ENCODE results near the gene FAM149B1. TPM values are rescaled to one million over a fixed set of nuclear protein-coding genes. Genes with fewer than 3 reads are reported as not detected.

FAM149B1 gene
- total RNA-seq, 1 donor from 2014 or later, result 14.3 TPM

GRCh38 chr10:73220989-73221388 lies 53.1 kb downstream of the FAM149B1 start:
- H3K27me3 Mint-ChIP-seq (ENCODE audit: low read depth), result no peaks in the 10 kb centered on the region
- H3K4me1 Mint-ChIP-seq (ENCODE audit: low read depth), result peaks cover 15% of the 10 kb centered on the region
- DNase-seq (ENCODE audit: low spot score), result no peak
- intact Hi-C loops (cut with micrococcal nuclease), result no loop called here
- H3K27ac Mint-ChIP-seq, result no peak overlapping the region
- peaks cover 30% of the 10 kb centered on the region for H3K36me3 Mint-ChIP-seq (ENCODE audit: low read depth)
- H3K4me3 Mint-ChIP-seq (ENCODE audit: low read depth), result no peak overlapping the region
- no peaks in the 10 kb centered on the region for H3K9me3 Mint-ChIP-seq

GRCh38 chr10:73225518-73225917 lies 57.6 kb downstream of the FAM149B1 start:
- Mint-ChIP-seq H3K27me3 (ENCODE audit: low read depth) (no peaks in the 10 kb centered on the region), H3K4me1 (ENCODE audit: low read depth) (peaks cover 2% of the 10 kb centered on the region), H3K36me3 (ENCODE audit: low read depth) (peaks cover 10% of the 10 kb centered on the region), H3K4me3 (ENCODE audit: low read depth) (no peak overlapping the region), H3K27ac (no peak overlapping the region), H3K9me3 (no peaks in the 10 kb centered on the region)
- intact Hi-C loops (cut with micrococcal nuclease), result no loop called here
- DNase-seq (ENCODE audit: low spot score), result no peak

- no peaks in the 10 kb centered on the region for H3K27me3 Mint-ChIP-seq (ENCODE audit: low read depth)
- H3K9me3 Mint-ChIP-seq, result no peaks in the 10 kb centered on the region
- no peak for DNase-seq (ENCODE audit: low spot score)
- intact Hi-C loops (cut with micrococcal nuclease), result no loop called here
- H3K4me1 Mint-ChIP-seq (ENCODE audit: low read depth), result peaks cover 2% of the 10 kb centered on the region
- H3K36me3 Mint-ChIP-seq (ENCODE audit: low read depth), result peaks cover 19% of the 10 kb centered on the region
- H3K4me3 Mint-ChIP-seq (ENCODE audit: low read depth), result no peak overlapping the region
- H3K27ac Mint-ChIP-seq, result no peak overlapping the region
Measured at GRCh38 chr10:73226663-73227062, 58.7 kb downstream of the FAM149B1 start.

- Mint-ChIP-seq H3K9me3 (no peaks in the 10 kb centered on the region), H3K4me3 (ENCODE audit: low read depth) (no peak overlapping the region), H3K27me3 (ENCODE audit: low read depth) (no peaks in the 10 kb centered on the region), H3K27ac (no peak overlapping the region), H3K4me1 (ENCODE audit: low read depth) (peaks cover 2% of the 10 kb centered on the region), H3K36me3 (ENCODE audit: low read depth) (peaks cover 21% of the 10 kb centered on the region)
- DNase-seq (ENCODE audit: low spot score), result no peak
- intact Hi-C loops (cut with micrococcal nuclease), result no loop called here
Measured at GRCh38 chr10:73228247-73228646, 60.3 kb downstream of the FAM149B1 start.

GRCh38 chr10:73229567-73229966 lies 61.6 kb downstream of the FAM149B1 start:
- no peak for DNase-seq (ENCODE audit: low spot score)
- H3K9me3 Mint-ChIP-seq, result no peaks in the 10 kb centered on the region
- peaks cover 30% of the 10 kb centered on the region for H3K36me3 Mint-ChIP-seq (ENCODE audit: low read depth)
- H3K27ac Mint-ChIP-seq, result no peak overlapping the region
- H3K4me1 Mint-ChIP-seq (ENCODE audit: low read depth), result no peaks in the 10 kb centered on the region
- no peak overlapping the region for H3K4me3 Mint-ChIP-seq (ENCODE audit: low read depth)
- H3K27me3 Mint-ChIP-seq (ENCODE audit: low read depth), result no peaks in the 10 kb centered on the region
- intact Hi-C loops (cut with micrococcal nuclease), result no loop called here

DNA sequence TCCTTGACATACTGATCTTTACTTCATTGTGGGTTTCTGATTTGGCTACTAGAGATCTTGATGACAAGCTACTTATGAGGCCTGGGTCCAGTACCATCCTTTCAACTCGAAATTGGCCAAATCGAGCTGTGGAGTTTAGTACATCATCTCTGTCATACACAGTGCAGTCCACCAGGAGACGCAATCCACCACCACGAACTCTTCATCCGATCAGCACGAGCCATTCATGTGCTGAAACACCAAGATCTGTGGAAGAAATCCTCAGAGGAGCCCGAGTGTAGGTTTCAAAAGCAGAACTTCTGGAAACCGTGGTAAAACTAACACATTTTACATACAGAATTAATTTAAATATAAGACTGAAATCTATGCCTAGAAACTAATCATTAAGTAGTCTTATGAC lies 65.0 kb downstream of the FAM149B1 start:
- H3K4me1 Mint-ChIP-seq (ENCODE audit: low read depth), result no peaks in the 10 kb centered on the region
- H3K27ac Mint-ChIP-seq, result peak overlapping the region; percentile 35
- H3K9me3 Mint-ChIP-seq, result no peaks in the 10 kb centered on the region
- intact Hi-C loops (cut with micrococcal nuclease), result no loop called here
- H3K4me3 Mint-ChIP-seq (ENCODE audit: low read depth), result no peak overlapping the region
- no peak for DNase-seq (ENCODE audit: low spot score)
- H3K36me3 Mint-ChIP-seq (ENCODE audit: low read depth), result peaks cover 45% of the 10 kb centered on the region
- no peaks in the 10 kb centered on the region for H3K27me3 Mint-ChIP-seq (ENCODE audit: low read depth)

DNA sequence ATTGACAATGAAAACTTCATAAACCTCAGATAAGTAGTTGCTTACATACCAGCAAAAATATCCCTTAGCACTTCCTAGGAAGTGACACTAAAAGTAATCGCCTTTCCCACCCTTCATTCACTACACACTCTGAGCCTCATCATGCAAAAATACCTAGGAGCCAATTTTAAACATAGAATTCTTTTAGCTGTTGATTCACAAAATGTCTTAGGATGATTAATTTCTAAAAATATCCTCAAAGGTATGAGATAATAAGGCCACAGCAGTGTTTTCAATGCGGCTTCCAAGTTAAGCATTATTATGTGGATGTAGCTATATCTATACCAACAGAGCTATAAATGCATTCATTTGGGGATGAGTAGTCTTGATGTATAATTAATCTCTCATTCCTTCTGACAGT lies 66.0 kb downstream of the FAM149B1 start:
- Mint-ChIP-seq H3K9me3 (no peaks in the 10 kb centered on the region), H3K4me3 (ENCODE audit: low read depth) (no peak overlapping the region), H3K27me3 (ENCODE audit: low read depth) (no peaks in the 10 kb centered on the region), H3K27ac (no peak overlapping the region), H3K4me1 (ENCODE audit: low read depth) (no peaks in the 10 kb centered on the region), H3K36me3 (ENCODE audit: low read depth) (peaks cover 49% of the 10 kb centered on the region)
- intact Hi-C loops (cut with micrococcal nuclease), result no loop called here
- DNase-seq (ENCODE audit: low spot score), result no peak

- no peaks in the 10 kb centered on the region for H3K9me3 Mint-ChIP-seq
- no peaks in the 10 kb centered on the region for H3K27me3 Mint-ChIP-seq (ENCODE audit: low read depth)
- no peaks in the 10 kb centered on the region for H3K4me1 Mint-ChIP-seq (ENCODE audit: low read depth)
- peaks cover 57% of the 10 kb centered on the region for H3K36me3 Mint-ChIP-seq (ENCODE audit: low read depth)
- no peak overlapping the region for H3K27ac Mint-ChIP-seq
- DNase-seq (ENCODE audit: low spot score), result no peak
- intact Hi-C loops (cut with micrococcal nuclease), result no loop called here
- no peak overlapping the region for H3K4me3 Mint-ChIP-seq (ENCODE audit: low read depth)
Measured at GRCh38 chr10:73234695-73235094, 66.8 kb downstream of the FAM149B1 start.

DNA sequence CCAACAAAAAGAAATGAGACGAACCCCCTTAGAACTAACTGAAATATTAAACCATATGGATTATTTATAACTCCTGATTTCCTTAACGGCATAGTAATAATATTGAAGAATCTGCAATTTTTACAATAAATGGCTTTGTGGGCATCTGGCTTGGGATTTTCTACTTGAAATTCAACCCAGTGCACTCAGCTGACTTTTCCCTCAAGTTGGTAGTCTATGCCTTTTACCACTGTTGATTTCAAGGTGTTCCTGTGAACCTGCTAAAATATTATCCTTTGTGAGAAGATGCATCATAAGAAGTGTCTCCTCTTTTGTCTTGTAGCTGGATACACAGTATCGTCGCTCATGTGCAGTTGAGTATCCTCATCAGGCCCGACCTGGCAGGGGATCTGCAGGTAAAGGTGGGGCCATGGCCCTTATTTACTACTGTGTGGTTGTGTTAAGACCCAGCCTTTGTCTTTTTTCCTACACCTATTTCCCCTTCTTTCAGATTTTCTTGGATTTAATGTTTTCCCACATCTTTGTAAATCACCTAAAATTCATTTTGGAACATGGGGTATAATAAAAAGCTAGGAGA lies 71.2 kb downstream of the FAM149B1 start:
- no peak for DNase-seq (ENCODE audit: low spot score)
- intact Hi-C loops (cut with micrococcal nuclease), result no loop called here
- Mint-ChIP-seq H3K4me1 (ENCODE audit: low read depth) (peaks cover 17% of the 10 kb centered on the region), H3K4me3 (ENCODE audit: low read depth) (no peak overlapping the region), H3K36me3 (ENCODE audit: low read depth) (peaks cover 66% of the 10 kb centered on the region), H3K9me3 (no peaks in the 10 kb centered on the region), H3K27me3 (ENCODE audit: low read depth) (no peaks in the 10 kb centered on the region), H3K27ac (no peak overlapping the region)

GRCh38 chr10:73239908-73240307 lies 72.0 kb downstream of the FAM149B1 start:
- H3K27me3 Mint-ChIP-seq (ENCODE audit: low read depth), result no peaks in the 10 kb centered on the region
- no peak overlapping the region for H3K4me3 Mint-ChIP-seq (ENCODE audit: low read depth)
- peaks cover 67% of the 10 kb centered on the region for H3K36me3 Mint-ChIP-seq (ENCODE audit: low read depth)
- H3K27ac Mint-ChIP-seq, result no peak overlapping the region
- H3K9me3 Mint-ChIP-seq, result no peaks in the 10 kb centered on the region
- no peak for DNase-seq (ENCODE audit: low spot score)
- intact Hi-C loops (cut with micrococcal nuclease), result no loop called here
- H3K4me1 Mint-ChIP-seq (ENCODE audit: low read depth), result peaks cover 24% of the 10 kb centered on the region

GRCh38 chr10:73244866-73245477 lies 77.1 kb downstream of the FAM149B1 start:
- intact Hi-C loops (cut with micrococcal nuclease), result loop anchor here (5.0 kb wide), 1 partner anchor 497 kb away; the partner anchor contains the start of gene SEC24C
- Mint-ChIP-seq H3K36me3 (ENCODE audit: low read depth) (peaks cover 86% of the 10 kb centered on the region), H3K4me1 (ENCODE audit: low read depth) (peaks cover 53% of the 10 kb centered on the region), H3K27me3 (ENCODE audit: low read depth) (no peaks in the 10 kb centered on the region), H3K9me3 (no peaks in the 10 kb centered on the region), H3K4me3 (ENCODE audit: low read depth) (peak overlapping the region; percentile 73), H3K27ac (peak overlapping the region; percentile 22)
- DNase-seq (ENCODE audit: low spot score), result no peak

DNA sequence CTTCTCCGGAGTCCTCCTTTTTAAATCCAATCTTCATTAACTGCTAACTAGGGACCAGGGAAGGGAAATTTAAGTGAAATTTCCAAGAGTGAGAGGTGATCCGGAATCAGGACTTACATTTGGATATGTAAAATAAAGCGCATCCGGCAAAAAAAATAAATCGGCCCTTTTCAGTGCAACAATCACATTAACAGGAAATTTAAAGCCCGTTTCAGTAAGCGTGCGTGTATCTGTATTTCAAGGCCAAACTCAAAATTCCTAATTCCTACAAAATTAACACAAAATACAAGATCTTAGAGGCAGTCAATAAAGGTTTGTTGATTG lies 78.4 kb downstream of the FAM149B1 start:
- DNase-seq (ENCODE audit: low spot score), result no peak
- H3K27me3 Mint-ChIP-seq (ENCODE audit: low read depth), result no peaks in the 10 kb centered on the region
- H3K36me3 Mint-ChIP-seq (ENCODE audit: low read depth), result peaks cover 88% of the 10 kb centered on the region
- H3K9me3 Mint-ChIP-seq, result no peaks in the 10 kb centered on the region
- H3K4me3 Mint-ChIP-seq (ENCODE audit: low read depth), result peak overlapping the region; percentile 99
- peaks cover 62% of the 10 kb centered on the region for H3K4me1 Mint-ChIP-seq (ENCODE audit: low read depth)
- intact Hi-C loops (cut with micrococcal nuclease), result loop anchor here (2.0 to 5.0 kb wide), 2 partner anchors 149 to 496 kb away; partner anchors contain the start of genes P4HA1 and SEC24C
- peak overlapping the region; percentile 95 for H3K27ac Mint-ChIP-seq

GRCh38 chr10:73246646-73247508 lies 79.0 kb downstream of the FAM149B1 start, which contains the start of gene DNAJC9:
Gene DNAJC9 (minus strand): TSS chr10:73247255. CDS start chr10:73247189, 66 bp downstream.
- Mint-ChIP-seq H3K27ac (peak within 1 kb of the TSS; percentile 95), H3K36me3 (ENCODE audit: low read depth) (peaks cover 91% of the 10 kb centered on the region), H3K4me3 (ENCODE audit: low read depth) (peak within 1 kb of the TSS; percentile 99), H3K27me3 (ENCODE audit: low read depth) (no peaks in the 10 kb centered on the region), H3K4me1 (ENCODE audit: low read depth) (peaks cover 62% of the 10 kb centered on the region), H3K9me3 (no peaks in the 10 kb centered on the region)
- intact Hi-C loops (cut with micrococcal nuclease), result loop anchor here (1.0 to 5.0 kb wide), 4 partner anchors 150 to 538 kb away; partner anchors contain the start of genes P4HA1, SEC24C and ZSWIM8
- DNase-seq (ENCODE audit: low spot score), result peak; percentile 96

Data from activated T-helper 2 cell treated with anti-CD3 and anti-CD28 coated beads, Interferon-gamma antibody, Interleukin-2, Interleukin-4, amounts not matched to agents 10 μg/mL and 5 μg/mL and 100 μg/mL, durations not matched to agents 14 hours and 24 hours and 36 hours (primary cell).